Adrenal gland (tissue), 5 donors: ENCODE results near the gene KRTAP5-4.

ENCODE experiments used
- CTCF ChIP-seq, 6 experiments: fragments of 450-650 bp in 4 of 6; fragments of 200-600 bp in 2 of 6; sonication (generic) in 1 of 6; IDR thresholded peaks; 1 replicate in 5 of 6; 2 replicates in 1 of 6; pipeline versions ENCODE4 v1.5.1 to v1.8.0; 2016 to 2021; ENCODE audit warnings: antibody characterized with exemption in 6 of 6, mild to moderate bottlenecking in 2 of 6, moderate library complexity in 1 of 6
- POLR2A ChIP-seq, 2 donors: fragments of 450-650 bp; IDR thresholded peaks; one replicate each; pipeline ENCODE4 v1.6.1; 2017; ENCODE audit warnings: antibody characterized with exemption in 2 of 2, mild to moderate bottlenecking in 2 of 2, moderate library complexity in 1 of 2
- donor health status: DM: no; HTN: no; CAD: no.

GRCh38 chr11:1573077-1573902 lies 48.6 kb downstream of the KRTAP5-4 start:
- no peak for TF ChIP-seq CTCF (IDR thresholded peaks at IDR 0.05)
- no peak for TF ChIP-seq POLR2A (IDR thresholded peaks at IDR 0.05)
